Right atrium auricular region (tissue), 2 donors: ENCODE measurements around the gene CFAP107. TPM values are rescaled to one million over a fixed set of nuclear protein-coding genes. Genes with fewer than 3 reads are reported as not detected.

ENCODE experiments used
- DNase-seq: peaks from one replicate; pipeline ENCODE4 v3.0.0-alpha.2; 2019; ENCODE audit warnings: low spot score
- H3K27ac ChIP-seq, 2 donors: fragments of 200-600 bp; sonication (generic); 1 replicate in 1 of 2; 2 replicates in 1 of 2; pipeline ENCODE4 v1.5.1; 2016 to 2019
- H3K27me3 ChIP-seq, 2 donors: fragments of 200-600 bp; sonication (generic); one replicate each; pipeline versions ENCODE4 v1.5.1 to v1.6.0; 2017 to 2019
- H3K36me3 ChIP-seq: fragments of 200-600 bp; sonication (generic); one replicate; pipeline ENCODE4 v1.5.1; 2016
- H3K4me1 ChIP-seq, 2 donors: fragments of 200-600 bp; sonication (generic); one replicate each; pipeline versions ENCODE4 v1.5.1 to v1.6.0; 2017 to 2019
- H3K4me3 ChIP-seq, 2 donors: fragments of 200-600 bp; sonication (generic); 1 replicate in 1 of 2; 2 replicates in 1 of 2; pipeline ENCODE4 v1.5.1; 2017 to 2019; ENCODE audit warnings: mild to moderate bottlenecking in 1 of 2, moderate library complexity in 1 of 2
- H3K9me3 ChIP-seq, 2 donors: fragments of 200-600 bp; sonication (generic); one replicate each; pipeline ENCODE4 v1.5.1; 2019
- total RNA-seq, 2 donors: library from RNA; depleted of rRNA; stranded (reverse); fragments of >200 nt; gene quantifications; one replicate each; pipeline ENCODE4 v1.1.0, GENCODE V29; 2016
- TF ChIP-seq, protein P1 (sequence below), 2 donors: fragments of 200-600 bp; sonication (generic); IDR thresholded peaks; one replicate each; pipeline ENCODE4 v1.5.1; 2019; ENCODE audit warnings: antibody characterized with exemption in 2 of 2

Gene CFAP107
- total RNA-seq, 2 donors from 2014 or later, result not detected

DNA sequence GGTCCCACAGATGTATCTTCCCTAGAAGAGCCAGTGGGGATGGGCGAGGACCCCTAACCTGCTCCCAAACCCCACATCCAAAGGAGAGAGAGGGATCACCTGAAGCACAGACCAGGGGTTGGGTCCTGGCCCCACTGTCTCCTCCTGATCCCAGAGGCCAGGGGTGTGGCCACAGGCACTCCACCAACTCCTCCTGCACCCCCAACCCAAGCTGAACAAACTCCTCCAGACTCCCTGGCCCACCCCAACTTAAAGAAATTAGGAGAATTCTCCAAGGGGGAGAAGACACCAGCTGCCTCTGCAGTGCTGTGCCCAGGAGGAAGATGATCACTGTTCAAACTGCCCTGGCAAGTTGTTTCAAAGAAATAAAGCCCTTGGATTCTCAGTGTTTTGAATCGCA lies 23.0 kb downstream of the CFAP107 start:
- TF ChIP-seq, protein P1, sequence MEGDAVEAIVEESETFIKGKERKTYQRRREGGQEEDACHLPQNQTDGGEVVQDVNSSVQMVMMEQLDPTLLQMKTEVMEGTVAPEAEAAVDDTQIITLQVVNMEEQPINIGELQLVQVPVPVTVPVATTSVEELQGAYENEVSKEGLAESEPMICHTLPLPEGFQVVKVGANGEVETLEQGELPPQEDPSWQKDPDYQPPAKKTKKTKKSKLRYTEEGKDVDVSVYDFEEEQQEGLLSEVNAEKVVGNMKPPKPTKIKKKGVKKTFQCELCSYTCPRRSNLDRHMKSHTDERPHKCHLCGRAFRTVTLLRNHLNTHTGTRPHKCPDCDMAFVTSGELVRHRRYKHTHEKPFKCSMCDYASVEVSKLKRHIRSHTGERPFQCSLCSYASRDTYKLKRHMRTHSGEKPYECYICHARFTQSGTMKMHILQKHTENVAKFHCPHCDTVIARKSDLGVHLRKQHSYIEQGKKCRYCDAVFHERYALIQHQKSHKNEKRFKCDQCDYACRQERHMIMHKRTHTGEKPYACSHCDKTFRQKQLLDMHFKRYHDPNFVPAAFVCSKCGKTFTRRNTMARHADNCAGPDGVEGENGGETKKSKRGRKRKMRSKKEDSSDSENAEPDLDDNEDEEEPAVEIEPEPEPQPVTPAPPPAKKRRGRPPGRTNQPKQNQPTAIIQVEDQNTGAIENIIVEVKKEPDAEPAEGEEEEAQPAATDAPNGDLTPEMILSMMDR (IDR thresholded peaks at IDR 0.05), result no peak
- Histone ChIP-seq H3K4me3 (no peak overlapping the region), H3K27me3 (no peaks in the 10 kb centered on the region)

DNA sequence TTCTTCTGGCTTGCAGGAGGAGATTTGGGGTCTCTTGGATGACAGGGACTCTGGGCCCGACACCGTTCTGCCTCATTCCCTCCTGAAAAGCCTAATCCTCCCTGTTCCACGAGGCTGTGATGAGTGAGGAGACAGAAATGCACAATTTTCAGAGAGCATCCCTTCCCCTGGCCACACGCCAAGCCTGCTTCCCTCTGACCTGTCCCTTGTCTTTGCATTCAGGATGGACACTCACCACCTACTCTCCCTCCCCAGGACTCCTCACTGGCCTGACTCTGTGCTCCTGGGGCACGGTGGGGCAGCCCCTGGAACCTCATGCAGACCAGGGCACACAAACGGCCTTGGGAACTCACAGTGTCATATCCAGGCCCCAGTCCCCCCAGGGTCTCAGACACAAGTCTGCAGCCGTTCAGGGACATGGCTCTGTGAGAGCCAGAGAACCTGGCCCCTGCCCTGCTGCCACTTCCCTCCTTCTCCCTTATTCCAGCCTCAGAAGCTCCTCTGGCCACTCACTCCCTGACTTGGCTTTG lies 24.0 kb downstream of the CFAP107 start:
- DNase-seq, result peak; percentile 32
- no peak overlapping the region for H3K4me3 ChIP-seq
- no peaks in the 10 kb centered on the region for H3K36me3 ChIP-seq
- TF ChIP-seq, protein P1 (IDR thresholded peaks at IDR 0.05), result no peak
- H3K27ac ChIP-seq, result no peak overlapping the region
- H3K4me1 ChIP-seq, result no peaks in the 10 kb centered on the region
- H3K9me3 ChIP-seq, result no peaks in the 10 kb centered on the region
- H3K27me3 ChIP-seq, result no peaks in the 10 kb centered on the region

More for the DNA sequence above, 23.0 kb downstream of the CFAP107 start:
- H3K4me1 ChIP-seq, result no peaks in the 10 kb centered on the region
- H3K9me3 ChIP-seq, result no peaks in the 10 kb centered on the region
- no peaks in the 10 kb centered on the region for H3K36me3 ChIP-seq
- H3K27ac ChIP-seq, result no peak overlapping the region
- no peak for DNase-seq

DNA sequence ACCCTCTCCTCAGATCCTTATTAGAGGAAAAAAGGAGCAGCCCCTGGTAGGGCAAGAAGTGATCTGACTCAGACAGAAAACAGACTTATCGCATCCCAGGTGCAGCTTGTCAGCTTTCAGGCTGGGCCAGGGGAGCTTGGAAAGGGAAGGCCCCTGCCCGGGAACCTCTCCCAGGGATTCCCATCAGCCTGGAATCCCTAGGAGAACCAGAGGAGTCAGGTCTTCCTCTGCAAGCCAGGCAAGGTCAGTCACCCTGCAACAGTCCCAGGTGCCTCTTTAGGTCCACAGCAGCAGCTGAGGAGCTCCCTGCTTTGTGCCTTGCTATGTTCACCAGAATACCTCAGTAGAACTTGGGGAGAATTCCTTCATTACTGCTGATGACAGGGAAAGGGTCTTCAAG lies 24.6 kb downstream of the CFAP107 start:
- H3K4me1 ChIP-seq, result no peaks in the 10 kb centered on the region
- no peaks in the 10 kb centered on the region for H3K9me3 ChIP-seq
- no peaks in the 10 kb centered on the region for H3K27me3 ChIP-seq
- H3K27ac ChIP-seq, result no peak overlapping the region
- H3K4me3 ChIP-seq, result no peak overlapping the region
- TF ChIP-seq, protein P1 (IDR thresholded peaks at IDR 0.05), result no peak
- peak; percentile 26 for DNase-seq
- H3K36me3 ChIP-seq, result no peaks in the 10 kb centered on the region

DNA sequence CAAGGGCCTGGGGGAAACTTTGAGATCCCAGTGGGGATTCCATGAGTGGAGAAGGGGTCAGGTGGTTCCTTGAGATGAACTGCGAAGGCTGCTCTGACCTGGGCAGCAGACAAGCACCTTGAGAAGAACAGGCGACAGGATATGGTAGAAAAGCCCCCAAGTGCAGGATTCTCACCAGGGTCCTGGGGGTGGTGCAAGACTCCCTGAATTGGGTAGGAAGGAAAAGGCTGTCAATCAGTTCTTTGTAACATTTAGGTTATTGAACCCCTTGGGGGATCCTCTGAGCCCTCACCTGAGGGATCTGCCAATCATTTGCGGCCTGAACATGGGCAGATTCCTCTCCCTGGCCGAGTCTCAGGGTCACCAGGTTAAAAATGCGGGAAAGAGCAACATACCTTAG lies 25.2 kb downstream of the CFAP107 start:
- H3K9me3 ChIP-seq, result no peaks in the 10 kb centered on the region
- peak; percentile 42 for DNase-seq
- H3K27ac ChIP-seq, result no peak overlapping the region
- H3K27me3 ChIP-seq, result no peaks in the 10 kb centered on the region
- no peaks in the 10 kb centered on the region for H3K4me1 ChIP-seq
- H3K36me3 ChIP-seq, result no peaks in the 10 kb centered on the region
- no peak overlapping the region for H3K4me3 ChIP-seq
- TF ChIP-seq, protein P1 (IDR thresholded peaks at IDR 0.05), result no peak

DNA sequence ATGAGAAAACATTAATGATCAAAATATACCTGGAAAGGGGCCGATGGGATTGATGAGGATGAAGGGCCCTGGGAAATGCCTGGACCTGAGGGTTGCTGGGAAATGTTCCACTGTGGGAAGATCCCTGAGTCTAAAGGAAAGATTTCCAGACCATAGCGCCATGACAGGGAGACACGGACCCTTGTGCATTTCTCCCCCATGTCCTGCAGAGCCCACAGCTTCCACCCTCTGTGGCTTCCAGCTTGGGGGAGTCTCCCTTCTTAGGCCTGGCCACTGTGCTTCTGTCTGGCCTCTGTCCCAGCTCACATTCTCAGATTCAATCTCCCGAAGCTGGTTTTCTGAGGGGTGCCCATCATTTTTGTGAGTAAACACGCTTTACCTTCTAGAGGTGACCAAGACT lies 26.5 kb downstream of the CFAP107 start:
- peak; percentile 16 for DNase-seq
- H3K4me3 ChIP-seq, result no peak overlapping the region
- H3K9me3 ChIP-seq, result no peaks in the 10 kb centered on the region
- H3K27ac ChIP-seq, result no peak overlapping the region
- no peaks in the 10 kb centered on the region for H3K4me1 ChIP-seq
- TF ChIP-seq, protein P1 (IDR thresholded peaks at IDR 0.05), result no peak
- H3K27me3 ChIP-seq, result no peaks in the 10 kb centered on the region
- no peaks in the 10 kb centered on the region for H3K36me3 ChIP-seq

DNA sequence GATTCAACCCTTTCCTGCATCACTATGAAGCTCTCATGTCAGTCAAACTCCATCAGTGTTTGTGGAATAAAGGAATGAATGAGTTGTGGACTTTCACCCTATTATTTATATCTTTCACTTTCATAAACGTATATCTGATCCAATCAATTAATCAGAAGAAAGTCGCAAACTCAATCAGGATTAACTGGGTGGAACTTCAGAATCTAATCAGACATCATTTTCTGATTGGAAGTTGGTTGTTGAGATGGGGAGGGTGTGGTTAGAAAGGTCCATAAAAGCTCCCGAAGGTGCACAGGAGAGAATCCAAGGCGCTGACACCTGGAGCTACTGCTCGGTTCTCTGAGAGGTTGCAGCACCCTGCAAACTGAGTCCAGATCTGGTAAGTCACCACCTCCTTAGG lies 27.4 kb downstream of the CFAP107 start, which contains the start of gene PRAMEF12:
Gene PRAMEF12, plus strand, starts transcription at position 301 of the 400 bp plus-strand sequence. CDS start 1,130 bp downstream, outside the sequence.
- Histone ChIP-seq H3K36me3 (no peaks in the 10 kb centered on the region), H3K4me1 (no peaks in the 10 kb centered on the region), H3K27ac (no peak within 1 kb of the TSS), H3K9me3 (no peaks in the 10 kb centered on the region), H3K4me3 (no peak within 1 kb of the TSS), H3K27me3 (no peaks in the 10 kb centered on the region)
- TF ChIP-seq, protein P1 (IDR thresholded peaks at IDR 0.05), result no peak
- no peak for DNase-seq
